ENCODE data around the gene DTWD2.

DNA sequence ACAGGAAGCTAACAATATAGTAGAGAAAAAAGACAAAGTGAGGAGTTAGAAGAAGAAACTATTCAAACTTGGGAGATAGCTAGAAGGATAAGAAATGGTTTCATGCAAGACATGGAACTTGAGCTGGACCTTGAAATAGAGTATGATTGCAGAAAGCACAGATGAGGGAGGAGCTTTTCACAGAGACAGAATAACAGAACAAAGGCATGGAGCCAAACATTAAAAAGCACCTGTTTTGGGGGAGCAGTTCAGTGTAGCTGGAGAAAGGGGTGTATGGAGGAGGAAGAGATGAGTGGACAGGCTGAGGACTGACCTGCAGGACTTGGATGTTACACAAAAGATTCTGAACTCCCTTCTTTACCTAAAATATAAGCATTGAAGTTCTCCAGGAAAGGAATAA is 25.2 kb downstream of the DTWD2 start:
- TF ChIP-seq POLR2A (IDR thresholded peaks at IDR 0.05; ENCODE audit: low read depth) (no peak), CTCF (IDR thresholded peaks at IDR 0.05) (no peak), POLR2AphosphoS5 (IDR thresholded peaks at IDR 0.05) (no peak)

Measured in esophagus muscularis mucosa (tissue), 3 donors.